Nephron (organoid): ENCODE results near the gene FRY.

Experiments used
- H3K27ac Mint-ChIP-seq, 3 experiments: 2 replicates each; pipeline ENCODE4 v1.8.0; 2020; ENCODE audit warnings: mixed read lengths in 3 of 3, mild to moderate bottlenecking in 2 of 3, moderate library complexity in 1 of 3
- H3K27me3 Mint-ChIP-seq: 2 replicates; pipeline ENCODE4 v1.8.0; 2021; ENCODE audit warnings: low read depth, mild to moderate bottlenecking, moderate library complexity, mixed read lengths
- H3K36me3 Mint-ChIP-seq: 2 replicates; pipeline ENCODE4 v1.8.0; 2020; ENCODE audit warnings: low read depth, mixed read lengths
- H3K4me1 Mint-ChIP-seq: 2 replicates; pipeline ENCODE4 v1.8.0; 2020; ENCODE audit warnings: mixed read lengths
- H3K4me3 Mint-ChIP-seq, 3 experiments: 2 replicates each; pipeline ENCODE4 v1.8.0; 2020; ENCODE audit warnings: mild to moderate bottlenecking in 3 of 3, mixed read lengths in 3 of 3, moderate library complexity in 2 of 3
- H3K9me3 Mint-ChIP-seq: 2 replicates; pipeline ENCODE4 v1.8.0; 2020; ENCODE audit warnings: mixed read lengths
- TF ChIP-seq, protein P1 (sequence below), 3 experiments: fragments of 200-600 bp; sonication (generic); IDR thresholded peaks; one replicate each; pipeline ENCODE4 v1.5.0; 2021; ENCODE audit warnings: antibody characterized with exemption in 3 of 3; ENCODE audit not compliant: unreplicated experiment in 3 of 3

The FRY gene

DNA sequence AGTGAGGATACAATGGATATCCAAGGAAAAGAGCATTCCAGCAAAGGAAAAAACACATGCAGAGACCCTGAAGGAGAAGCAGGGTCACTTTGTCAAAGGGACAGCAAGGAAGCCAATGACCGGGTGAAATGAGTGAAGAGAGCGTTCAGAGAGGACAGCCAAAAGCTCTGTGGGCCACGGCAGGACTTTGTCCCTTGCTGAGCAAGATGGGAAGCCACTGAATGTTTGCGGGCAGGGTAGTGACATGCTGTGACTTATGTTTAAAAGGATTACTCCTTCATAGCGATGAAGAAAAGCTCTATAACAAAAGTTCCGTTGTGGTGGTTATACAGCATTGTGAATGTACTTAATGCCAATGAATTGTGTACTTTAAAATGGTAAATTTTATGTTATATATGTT lies 267.1 kb downstream of the FRY start:
- TF ChIP-seq, protein P1, sequence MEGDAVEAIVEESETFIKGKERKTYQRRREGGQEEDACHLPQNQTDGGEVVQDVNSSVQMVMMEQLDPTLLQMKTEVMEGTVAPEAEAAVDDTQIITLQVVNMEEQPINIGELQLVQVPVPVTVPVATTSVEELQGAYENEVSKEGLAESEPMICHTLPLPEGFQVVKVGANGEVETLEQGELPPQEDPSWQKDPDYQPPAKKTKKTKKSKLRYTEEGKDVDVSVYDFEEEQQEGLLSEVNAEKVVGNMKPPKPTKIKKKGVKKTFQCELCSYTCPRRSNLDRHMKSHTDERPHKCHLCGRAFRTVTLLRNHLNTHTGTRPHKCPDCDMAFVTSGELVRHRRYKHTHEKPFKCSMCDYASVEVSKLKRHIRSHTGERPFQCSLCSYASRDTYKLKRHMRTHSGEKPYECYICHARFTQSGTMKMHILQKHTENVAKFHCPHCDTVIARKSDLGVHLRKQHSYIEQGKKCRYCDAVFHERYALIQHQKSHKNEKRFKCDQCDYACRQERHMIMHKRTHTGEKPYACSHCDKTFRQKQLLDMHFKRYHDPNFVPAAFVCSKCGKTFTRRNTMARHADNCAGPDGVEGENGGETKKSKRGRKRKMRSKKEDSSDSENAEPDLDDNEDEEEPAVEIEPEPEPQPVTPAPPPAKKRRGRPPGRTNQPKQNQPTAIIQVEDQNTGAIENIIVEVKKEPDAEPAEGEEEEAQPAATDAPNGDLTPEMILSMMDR (IDR thresholded peaks at IDR 0.05; ENCODE audit: unreplicated experiment in 3 of 3), result no peak
- Mint-ChIP-seq H3K27me3 (no peaks in the 10 kb centered on the region), H3K36me3 (no peaks in the 10 kb centered on the region), H3K9me3 (no peaks in the 10 kb centered on the region), H3K4me1 (no peaks in the 10 kb centered on the region), H3K4me3 (no peak overlapping the region), H3K27ac (no peak overlapping the region)

DNA sequence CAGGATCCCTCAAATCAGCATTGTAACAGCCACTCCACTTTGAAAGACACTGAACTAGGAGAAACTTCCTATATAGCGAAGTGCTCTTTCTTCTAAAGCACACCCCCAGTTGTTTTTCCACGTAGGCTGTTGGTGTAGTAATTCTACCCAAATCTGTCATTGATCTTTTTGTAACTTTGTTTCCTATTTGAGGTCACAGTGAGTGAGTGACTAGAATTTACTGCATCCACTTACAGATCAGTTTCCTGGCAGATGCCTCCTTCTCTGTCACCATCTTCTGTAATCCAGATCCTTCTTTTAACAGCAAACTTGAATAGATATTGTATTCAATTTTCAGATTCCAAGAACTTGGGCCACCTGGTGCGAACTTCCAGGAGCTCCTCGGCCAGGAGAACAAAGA lies 268.3 kb downstream of the FRY start:
- Mint-ChIP-seq H3K36me3 (no peaks in the 10 kb centered on the region), H3K27me3 (no peaks in the 10 kb centered on the region), H3K27ac (no peak overlapping the region), H3K9me3 (no peaks in the 10 kb centered on the region), H3K4me1 (no peaks in the 10 kb centered on the region), H3K4me3 (no peak overlapping the region)
- TF ChIP-seq, protein P1 (IDR thresholded peaks at IDR 0.05; ENCODE audit: unreplicated experiment in 3 of 3), result no peak

DNA sequence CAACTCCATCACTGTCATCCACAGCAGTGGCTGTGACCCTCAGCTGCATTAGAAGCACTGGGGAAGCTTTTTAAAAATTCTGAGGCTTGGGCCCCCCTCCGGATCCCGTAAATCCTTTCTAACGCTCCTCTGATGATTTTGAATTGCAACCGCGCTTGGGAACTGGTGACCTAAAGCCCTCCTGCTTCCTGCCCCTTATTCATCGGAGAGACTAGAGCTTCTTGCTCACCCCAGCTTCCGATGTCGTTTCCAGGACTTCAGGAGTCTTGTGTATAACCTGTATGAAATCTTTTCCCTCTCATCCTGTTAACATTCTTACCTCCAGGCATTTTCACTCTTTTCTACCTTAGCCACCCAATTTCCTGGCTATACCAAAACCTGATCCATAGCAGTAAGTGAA lies 268.8 kb downstream of the FRY start:
- no peak overlapping the region for H3K4me3 Mint-ChIP-seq
- H3K36me3 Mint-ChIP-seq, result no peaks in the 10 kb centered on the region
- H3K27me3 Mint-ChIP-seq, result no peaks in the 10 kb centered on the region
- no peaks in the 10 kb centered on the region for H3K4me1 Mint-ChIP-seq
- no peak overlapping the region for H3K27ac Mint-ChIP-seq
- H3K9me3 Mint-ChIP-seq, result no peaks in the 10 kb centered on the region
- TF ChIP-seq, protein P1 (IDR thresholded peaks at IDR 0.05; ENCODE audit: unreplicated experiment in 3 of 3), result no peak

DNA sequence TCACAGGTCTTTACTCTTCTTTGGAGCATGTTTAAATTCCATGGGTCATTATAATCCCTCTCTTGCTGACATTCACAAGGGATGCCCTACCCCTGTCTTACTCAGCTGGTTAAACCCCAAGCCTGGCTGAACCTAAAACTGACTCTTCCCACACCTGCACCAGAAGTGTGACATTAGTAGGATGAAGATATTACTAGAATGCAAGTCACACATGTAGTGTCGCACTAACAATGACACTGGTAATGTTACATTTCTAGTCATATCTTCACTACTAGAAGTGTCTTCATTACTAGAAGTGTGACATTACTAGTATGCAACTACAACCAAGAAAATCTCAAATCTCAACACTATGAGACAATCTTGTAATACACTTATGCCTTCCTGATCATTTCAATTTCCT lies 269.3 kb downstream of the FRY start:
- Mint-ChIP-seq H3K4me3 (no peak overlapping the region), H3K27me3 (no peaks in the 10 kb centered on the region), H3K27ac (no peak overlapping the region), H3K9me3 (no peaks in the 10 kb centered on the region), H3K4me1 (no peaks in the 10 kb centered on the region), H3K36me3 (no peaks in the 10 kb centered on the region)
- TF ChIP-seq, protein P1 (IDR thresholded peaks at IDR 0.05; ENCODE audit: unreplicated experiment in 3 of 3), result no peak

DNA sequence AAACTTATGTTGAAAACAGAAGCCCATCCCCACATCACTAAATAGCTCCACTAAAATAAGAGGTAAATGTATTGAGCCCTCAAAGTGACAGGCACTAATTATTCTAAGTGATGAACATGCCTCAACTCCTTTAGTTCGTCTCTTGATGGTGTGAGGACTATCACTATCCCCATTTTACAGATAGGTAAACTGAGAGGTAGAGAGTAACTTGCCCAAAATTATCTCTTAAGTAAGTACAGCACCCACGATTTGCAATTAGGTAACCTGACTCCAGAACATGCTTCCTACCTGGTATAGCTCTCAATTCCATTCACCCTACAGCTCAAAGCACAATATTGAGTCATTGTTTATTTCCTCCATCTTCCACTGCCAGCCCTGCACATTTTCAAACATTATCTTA lies 270.9 kb downstream of the FRY start:
- H3K4me3 Mint-ChIP-seq, result no peak overlapping the region
- no peaks in the 10 kb centered on the region for H3K9me3 Mint-ChIP-seq
- no peak overlapping the region for H3K27ac Mint-ChIP-seq
- no peaks in the 10 kb centered on the region for H3K27me3 Mint-ChIP-seq
- H3K36me3 Mint-ChIP-seq, result no peaks in the 10 kb centered on the region
- no peaks in the 10 kb centered on the region for H3K4me1 Mint-ChIP-seq
- TF ChIP-seq, protein P1 (IDR thresholded peaks at IDR 0.05; ENCODE audit: unreplicated experiment in 3 of 3), result no peak

DNA sequence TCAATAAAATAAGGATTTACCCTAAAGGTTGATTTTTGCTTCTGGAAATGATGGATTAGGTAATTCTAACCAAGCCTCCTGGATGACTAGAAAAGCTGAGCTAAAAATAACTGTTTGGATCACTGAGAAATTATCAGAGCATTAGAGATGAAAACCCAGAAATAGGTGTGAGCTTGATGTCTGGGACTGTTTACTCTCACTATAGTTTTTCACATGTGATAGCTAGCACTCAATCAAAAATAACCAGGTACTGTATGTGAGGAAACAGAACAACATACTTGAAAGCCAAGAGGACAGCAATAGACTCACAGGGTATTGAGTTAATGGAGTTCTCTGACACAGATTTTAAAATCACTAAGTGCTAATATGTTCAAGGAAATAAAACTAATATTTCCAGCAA lies 274.1 kb downstream of the FRY start:
- no peaks in the 10 kb centered on the region for H3K36me3 Mint-ChIP-seq
- H3K9me3 Mint-ChIP-seq, result no peaks in the 10 kb centered on the region
- TF ChIP-seq, protein P1 (IDR thresholded peaks at IDR 0.05; ENCODE audit: unreplicated experiment in 3 of 3), result no peak
- no peak overlapping the region for H3K4me3 Mint-ChIP-seq
- no peaks in the 10 kb centered on the region for H3K4me1 Mint-ChIP-seq
- H3K27ac Mint-ChIP-seq, result no peak overlapping the region
- H3K27me3 Mint-ChIP-seq, result no peaks in the 10 kb centered on the region
